GM21390 (cell line): ENCODE measurements around the gene CSF2RB.

Experiments
- ATAC-seq: cut with Tn5 transposase; IDR thresholded peaks from one replicate; pipeline ENCODE4 v1.9.1; 2021; ENCODE audit not compliant: unreplicated experiment

Gene CSF2RB

GRCh38 chr22:36913427-36914389 lies at the start of gene CSF2RB:
CSF2RB (plus strand) TSS chr22:36913628; CDS start chr22:36922208, 8,580 bp downstream.
- ATAC-seq: no peak

DNA sequence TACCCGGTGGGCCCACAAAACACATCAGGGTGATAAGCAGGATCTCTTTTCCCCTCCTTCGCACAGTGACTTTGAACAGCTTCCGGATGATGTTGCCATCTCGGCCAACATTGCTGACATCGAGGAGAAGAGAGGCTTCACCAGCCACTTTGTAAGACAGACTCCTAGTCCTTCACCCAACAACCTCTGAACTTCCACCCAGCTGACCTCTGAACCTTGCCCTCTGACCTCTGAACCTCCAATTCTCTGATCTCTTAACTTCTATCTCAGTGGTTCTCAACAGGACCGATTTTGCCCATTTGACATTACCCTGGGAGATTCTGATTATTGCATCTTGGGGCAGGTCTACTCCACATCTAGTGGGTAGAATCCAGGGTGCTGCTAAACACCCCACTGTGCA lies 49.4 kb upstream of the CSF2RB start:
- ATAC-seq: no peak

- no peak for ATAC-seq
These were observed 48.8 kb upstream of the CSF2RB start for GRCh38 chr22:36864454-36865215.

DNA sequence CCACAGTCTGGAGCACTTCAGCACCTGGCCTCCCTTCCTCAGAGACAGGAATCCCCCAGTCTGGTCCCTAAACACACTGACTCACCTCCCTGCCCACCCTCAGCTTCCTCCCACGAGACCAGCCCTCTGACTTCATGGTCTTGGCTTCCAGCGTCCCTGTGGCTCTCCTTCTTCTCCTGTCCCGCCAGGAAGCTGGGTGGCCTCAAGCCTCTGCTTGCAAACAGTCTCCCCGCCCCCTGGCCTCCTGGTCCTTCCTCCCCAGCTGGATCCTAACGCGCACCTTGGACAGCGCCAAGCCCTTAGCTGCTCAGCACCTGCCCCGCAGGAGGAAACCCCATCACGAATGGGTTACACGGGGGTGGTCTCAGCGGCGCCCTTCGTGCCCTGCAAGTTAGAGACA lies 48.1 kb upstream of the CSF2RB start:
- ATAC-seq: no peak

GRCh38 chr22:36867695-36868094 lies 45.7 kb upstream of the CSF2RB start:
- no peak for ATAC-seq

DNA sequence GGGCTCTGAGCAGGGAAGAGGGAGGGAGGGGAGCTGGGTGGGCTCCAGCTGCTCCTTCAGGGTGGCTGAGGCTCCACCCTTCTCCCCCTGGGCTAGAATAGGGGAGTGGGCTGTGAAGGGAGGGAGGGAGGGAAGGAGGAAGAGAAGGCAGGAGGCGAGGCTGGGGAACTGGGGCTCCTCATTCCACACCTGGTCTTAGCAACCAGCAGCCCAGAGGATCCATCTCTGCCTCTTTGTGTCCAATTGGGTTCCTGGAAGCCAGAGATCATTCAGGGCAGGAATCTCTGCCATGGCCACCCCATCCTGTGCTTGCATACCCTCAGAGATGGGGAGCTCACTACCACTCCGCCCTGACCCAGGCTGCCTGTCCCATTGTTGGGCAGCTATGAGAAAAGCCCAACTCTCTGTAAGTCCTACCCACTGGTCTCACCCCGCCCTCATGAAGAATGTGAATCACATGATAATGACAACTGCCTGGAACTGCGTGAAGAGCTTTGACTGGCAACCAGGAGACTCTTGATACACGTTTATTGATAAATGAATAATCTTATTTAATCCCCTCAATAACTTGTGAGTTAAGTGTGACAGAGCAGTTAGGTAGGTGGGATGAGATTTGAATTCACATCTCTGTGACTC lies 44.8 kb upstream of the CSF2RB start:
- no peak for ATAC-seq

DNA sequence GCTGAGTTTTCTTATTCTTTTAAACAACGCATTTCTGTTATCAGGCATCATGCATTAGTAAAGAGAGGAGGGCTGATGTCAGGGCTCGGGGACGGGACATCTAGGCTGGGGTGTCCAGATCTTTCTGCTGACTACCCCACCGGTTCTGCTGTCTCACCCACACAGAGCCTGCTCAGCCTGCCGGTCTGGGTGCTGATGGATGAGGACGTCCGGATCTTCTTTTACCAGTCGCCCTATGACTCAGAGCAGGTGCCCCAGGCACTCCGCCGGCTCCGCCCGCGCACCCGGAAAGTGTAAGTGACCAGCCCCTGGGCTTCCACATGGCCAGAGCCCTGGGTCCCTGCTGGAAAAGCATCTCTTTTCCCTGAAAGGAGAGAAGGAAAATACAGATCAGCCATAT lies 43.2 kb upstream of the CSF2RB start:
- no peak for ATAC-seq

DNA sequence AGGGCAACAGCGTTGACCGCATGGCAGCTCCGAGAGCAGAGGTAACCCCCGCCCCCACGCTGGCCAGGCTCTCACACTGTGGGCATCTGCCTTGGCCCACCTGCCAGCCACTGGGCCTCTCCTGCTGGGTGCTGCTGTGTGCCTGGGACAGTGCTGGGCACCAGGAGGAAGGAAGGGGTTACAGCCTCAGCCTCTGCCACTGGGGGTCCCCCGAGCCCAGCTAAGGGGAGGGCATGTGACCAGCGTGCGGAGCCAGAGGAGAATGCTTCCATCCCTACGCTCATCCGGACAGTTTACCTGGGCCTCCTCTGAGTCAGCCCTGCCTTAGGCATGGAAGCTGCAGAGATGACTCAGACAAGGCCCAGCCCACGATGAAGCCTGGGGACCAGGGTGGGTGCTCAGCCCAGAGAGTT lies 41.8 kb upstream of the CSF2RB start:
- ATAC-seq: no peak

- no peak for ATAC-seq
These were observed 41.3 kb upstream of the CSF2RB start for GRCh38 chr22:36872084-36872483.

DNA sequence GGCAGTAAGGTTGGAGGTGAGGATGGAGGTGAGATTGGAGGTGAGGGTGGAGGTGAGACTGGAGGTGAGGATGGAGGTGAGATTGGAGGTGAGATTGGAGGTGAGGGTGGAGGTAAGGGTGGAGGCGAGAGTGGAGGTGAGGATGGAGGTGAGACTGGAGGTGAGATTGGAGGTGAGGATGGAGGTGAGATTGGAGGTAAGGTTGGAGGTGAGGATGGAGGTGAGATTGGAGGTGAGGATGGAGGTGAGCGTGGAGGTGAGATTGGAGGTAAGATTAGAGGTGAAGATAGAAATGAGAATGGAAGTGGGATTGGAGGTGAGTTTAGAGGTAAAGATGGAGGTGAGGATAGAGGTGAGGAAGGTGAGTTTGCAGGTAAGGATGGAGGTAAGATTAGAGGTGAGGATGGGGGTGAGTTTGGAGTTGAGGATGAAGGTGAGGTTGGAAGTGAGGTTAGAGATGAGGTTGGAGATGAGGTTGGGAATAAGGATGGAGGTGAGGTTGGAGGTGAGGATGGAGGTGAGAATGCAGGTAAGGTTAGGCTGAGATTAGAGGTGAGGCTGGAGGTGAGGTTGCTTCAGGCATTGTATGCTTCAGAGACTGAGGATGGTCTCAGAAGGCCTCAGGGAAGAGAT lies 40.4 kb upstream of the CSF2RB start:
- ATAC-seq: no peak

GRCh38 chr22:36873614-36874308 lies 39.7 kb upstream of the CSF2RB start:
- ATAC-seq: peak; percentile 74

DNA sequence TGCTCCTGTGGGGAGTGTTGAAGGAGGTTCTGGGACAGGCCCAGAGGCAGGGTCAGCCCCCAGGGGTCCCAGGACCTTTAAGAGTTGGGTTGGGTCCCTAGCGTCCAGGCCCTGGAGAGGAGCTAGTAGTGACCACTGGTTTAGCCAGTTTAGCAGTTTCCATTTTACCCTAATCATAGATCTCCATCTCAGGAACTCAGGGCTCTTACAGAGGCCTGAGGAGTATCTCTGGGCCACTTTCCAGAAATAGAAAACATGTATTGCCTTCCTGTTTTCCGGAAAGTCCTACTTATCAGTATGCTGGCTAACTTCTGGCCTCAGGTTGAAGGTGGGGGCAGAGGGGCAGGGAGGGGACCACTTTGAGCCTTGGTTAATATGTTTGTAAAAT lies 39.1 kb upstream of the CSF2RB start:
- ATAC-seq: no peak

DNA sequence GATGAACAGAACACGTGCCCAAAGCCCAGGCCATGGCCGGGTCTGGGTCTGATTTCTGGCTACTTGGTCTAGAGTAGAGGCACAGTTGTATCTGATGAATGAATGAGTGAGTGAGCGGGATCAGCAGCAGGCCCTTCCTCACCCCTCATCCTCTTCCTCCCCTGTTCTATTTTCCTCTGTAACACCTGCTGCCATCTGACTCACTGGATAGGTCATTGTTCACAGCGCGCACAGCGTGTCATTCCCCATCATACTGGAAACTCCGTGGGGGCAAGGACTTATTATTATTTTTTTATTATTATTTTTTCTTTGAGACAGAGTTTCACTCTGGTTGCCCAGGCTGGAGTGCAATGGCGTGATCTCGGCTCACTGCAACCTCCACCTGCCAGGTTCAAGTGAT lies 38.7 kb upstream of the CSF2RB start:
- ATAC-seq: no peak

DNA sequence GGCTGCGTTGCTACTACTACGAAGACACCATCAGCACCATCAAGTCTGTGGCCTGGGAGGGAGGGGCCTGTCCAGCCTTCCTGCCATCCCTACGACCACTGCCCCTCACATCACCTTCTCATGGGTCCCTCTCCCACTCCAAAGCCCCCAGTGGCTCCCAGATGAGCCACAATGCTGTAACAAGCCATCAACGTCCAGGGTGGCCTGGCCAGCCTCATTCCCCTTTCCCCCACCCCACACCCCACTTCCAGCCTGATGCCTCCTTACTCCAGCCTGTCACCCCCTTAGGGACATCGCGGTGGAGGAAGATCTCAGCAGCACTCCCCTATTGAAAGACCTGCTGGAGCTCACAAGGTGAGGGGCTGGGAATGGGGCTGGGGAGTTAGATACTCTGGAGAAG lies 37.7 kb upstream of the CSF2RB start:
- ATAC-seq: no peak

DNA sequence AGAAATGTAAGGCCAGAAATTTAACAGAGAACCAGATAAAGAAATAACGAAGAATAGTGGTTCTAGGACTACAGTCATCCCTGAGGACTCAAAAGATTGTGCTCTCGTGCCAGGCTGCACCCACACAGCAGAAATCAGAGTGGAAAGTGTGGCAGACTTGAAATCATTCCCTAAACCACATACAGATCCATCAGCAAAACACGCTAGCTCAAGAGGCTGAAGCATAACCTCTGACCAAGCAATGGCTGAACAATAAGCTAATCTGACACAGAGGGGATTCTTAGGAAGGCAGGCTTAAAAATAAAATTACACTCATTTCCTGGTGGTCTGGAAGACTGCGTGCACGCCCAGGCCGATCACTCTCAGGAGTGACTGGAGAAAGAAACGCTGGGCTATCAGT lies 33.7 kb upstream of the CSF2RB start:
- no peak for ATAC-seq

DNA sequence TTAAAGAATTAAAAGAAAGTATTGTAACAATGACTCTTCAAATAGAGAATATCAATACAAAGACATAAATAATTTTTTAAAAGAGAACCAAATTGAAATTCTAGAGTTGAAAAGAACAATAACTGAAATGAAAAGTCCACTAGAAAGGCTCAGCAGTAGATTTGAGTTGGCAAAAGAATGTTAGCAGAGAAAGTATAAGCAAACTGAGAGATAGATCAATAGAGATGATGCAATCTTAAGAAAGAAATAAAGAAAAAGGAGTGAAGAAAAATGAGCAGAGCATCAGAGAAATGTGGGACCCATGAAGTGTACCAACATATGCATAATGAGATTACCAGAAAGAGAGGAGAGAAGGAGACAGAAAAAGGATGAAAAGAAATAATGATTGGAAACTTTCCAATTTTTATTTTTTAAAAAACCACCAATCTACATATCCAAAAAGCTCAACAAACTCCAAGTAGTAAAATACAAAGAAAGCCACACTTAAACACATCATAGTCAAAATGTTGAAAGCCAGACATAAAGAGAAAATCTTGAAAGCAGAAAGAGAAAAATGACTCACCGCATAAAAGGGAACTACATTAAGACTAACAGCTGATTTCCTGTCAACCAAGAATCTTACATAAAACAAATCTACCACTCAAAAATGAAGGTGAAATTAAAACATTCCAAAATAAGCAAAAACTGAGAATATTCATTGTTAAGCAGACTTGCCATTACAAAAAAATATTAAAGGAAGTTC lies 31.8 kb upstream of the CSF2RB start:
- no peak for ATAC-seq

DNA sequence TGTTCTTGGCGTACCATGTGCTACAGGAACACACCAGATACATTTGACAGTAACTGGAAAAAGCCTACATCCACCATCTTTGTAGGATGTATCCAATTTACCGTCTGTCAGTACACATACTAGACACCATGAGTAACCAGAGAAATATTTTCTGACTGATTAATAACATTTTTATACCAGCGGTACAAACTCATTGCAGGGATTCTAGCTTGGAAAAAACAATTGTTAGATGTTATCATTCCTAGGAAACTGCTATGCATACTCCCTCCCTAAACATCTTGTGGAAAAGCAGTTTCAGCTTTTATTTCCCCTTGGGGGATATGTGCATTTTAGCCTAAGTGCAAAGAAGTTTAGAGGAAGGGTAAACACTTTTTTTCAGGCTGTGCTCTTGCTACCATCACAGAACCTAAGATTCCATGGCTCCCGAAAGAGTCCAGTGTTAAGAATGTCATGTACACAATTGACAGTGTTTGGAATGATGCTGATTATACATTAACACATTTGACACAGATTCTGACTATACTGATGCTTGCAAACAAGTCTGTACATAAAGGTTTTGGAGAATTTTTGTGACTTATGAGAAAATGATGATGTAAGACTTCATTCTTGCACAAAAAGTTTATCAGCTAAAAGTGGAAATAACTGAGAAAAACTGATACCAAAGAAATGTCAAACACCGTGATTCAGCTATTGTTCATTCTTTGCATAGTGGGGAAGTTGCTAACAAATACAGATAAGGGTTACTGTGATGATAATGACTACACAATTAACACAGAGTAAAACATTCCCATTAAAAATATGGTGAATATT lies 28.9 kb upstream of the CSF2RB start:
- no peak for ATAC-seq

- ATAC-seq: no peak
These were observed 28.0 kb upstream of the CSF2RB start for GRCh38 chr22:36885474-36885873.

GRCh38 chr22:36886016-36886415 lies 27.4 kb upstream of the CSF2RB start:
- no peak for ATAC-seq
